GM18868 (cell line): ENCODE results near the gene BUB1B.

Source experiments
- ATAC-seq: cut with Tn5 transposase; IDR thresholded peaks from one replicate; pipeline ENCODE4 v1.9.1; 2021; ENCODE audit warnings: mild to moderate bottlenecking, moderate library complexity; ENCODE audit not compliant: unreplicated experiment

Gene BUB1B

DNA sequence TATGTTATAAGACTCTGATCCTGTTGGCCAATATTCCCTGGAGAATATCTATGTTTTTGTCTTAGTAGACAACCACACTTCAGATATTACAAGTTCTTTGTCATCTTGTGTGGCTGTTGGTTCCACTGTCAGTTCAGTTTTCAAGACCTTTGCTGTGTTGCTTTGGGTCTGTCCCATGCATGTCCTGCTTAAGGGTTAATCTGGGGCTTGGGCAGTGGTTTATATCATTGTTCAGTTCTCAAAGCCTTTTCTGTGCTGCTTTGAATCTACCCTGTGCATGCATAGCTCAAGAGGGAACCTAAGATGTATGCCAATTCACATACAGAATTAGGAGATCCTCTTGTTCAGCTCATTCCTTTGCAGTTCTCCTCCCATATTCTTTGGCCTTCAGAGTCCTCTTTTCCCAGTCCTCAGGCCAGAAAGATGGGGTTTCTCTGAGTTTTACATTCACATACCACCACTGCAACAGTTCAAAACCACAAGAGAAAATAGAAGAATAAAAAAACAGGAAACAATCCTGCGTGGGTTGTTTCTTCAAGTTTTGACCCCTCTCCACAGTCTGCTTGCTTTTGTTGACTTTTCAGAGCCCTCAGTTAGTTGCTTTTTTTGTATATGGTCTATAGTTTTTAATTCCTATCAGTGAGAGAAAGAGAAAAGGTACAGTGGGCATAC is 21.6 kb downstream of the BUB1B start:
- no peak for ATAC-seq

GRCh38 chr15:40183636-40184463 is 23.0 kb downstream of the BUB1B start:
- peak; percentile 46 for ATAC-seq

GRCh38 chr15:40190591-40190990 is 29.7 kb downstream of the BUB1B start:
- no peak for ATAC-seq

GRCh38 chr15:40192942-40193341 is 32.1 kb downstream of the BUB1B start:
- no peak for ATAC-seq

DNA sequence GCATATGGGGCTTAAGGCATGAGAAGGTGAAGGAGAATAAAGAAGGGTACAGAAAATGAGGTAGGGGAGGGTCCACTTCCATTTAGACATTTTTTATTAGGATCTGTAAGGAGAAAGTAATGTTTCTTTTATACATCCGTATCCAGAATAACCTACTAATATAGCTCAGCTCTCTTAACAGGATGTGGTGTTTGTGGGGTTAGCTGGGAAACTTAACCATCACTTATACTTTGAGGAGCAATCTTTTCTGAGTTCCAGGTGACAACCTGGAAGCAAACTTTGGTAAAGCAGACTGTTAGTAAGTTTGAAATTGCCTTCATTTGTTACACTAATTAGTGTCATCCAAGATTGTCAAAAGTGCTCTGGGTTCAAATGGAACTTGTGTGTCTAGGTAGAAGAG is 36.6 kb downstream of the BUB1B start:
- no peak for ATAC-seq

- no peak for ATAC-seq
These were observed 37.7 kb downstream of the BUB1B start for GRCh38 chr15:40198355-40199085.

GRCh38 chr15:40204100-40204499 is 43.2 kb downstream of the BUB1B start:
- ATAC-seq = no peak

GRCh38 chr15:40217166-40217824 is 56.4 kb downstream of the BUB1B start:
- ATAC-seq = peak; percentile 63

GRCh38 chr15:40219801-40220200 is 58.9 kb downstream of the BUB1B start:
- ATAC-seq = no peak

GRCh38 chr15:40222131-40222530 is 61.3 kb downstream of the BUB1B start:
- no peak for ATAC-seq

- peak; percentile 42 for ATAC-seq
These were observed 65.9 kb downstream of the BUB1B start for GRCh38 chr15:40226736-40227135.

GRCh38 chr15:40229316-40229715 is 68.4 kb downstream of the BUB1B start:
- no peak for ATAC-seq

- no peak for ATAC-seq
These were observed 69.1 kb downstream of the BUB1B start for GRCh38 chr15:40229956-40230355.

DNA sequence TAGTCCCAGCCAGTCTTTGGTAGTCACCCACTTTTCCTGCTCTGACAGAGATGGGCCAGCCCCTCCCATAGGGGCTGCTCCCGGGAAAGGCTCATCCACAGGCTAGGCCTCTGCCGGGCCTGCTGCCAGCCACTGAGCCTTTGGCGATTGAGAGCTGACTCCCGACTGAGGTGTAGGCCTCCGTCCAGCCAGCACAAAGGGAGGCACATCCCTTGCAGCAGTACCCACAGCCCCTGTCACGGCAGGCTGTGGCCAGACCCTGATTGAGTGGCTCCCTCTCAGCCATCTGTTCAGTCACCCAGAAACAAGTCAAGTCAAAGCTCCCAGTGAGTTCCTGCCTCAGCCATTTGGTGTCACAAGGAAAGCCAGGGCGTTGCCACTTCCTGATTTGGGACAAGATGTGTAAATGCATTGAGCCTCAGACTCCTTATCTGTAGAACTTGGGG is 71.8 kb downstream of the BUB1B start:
- no peak for ATAC-seq

DNA sequence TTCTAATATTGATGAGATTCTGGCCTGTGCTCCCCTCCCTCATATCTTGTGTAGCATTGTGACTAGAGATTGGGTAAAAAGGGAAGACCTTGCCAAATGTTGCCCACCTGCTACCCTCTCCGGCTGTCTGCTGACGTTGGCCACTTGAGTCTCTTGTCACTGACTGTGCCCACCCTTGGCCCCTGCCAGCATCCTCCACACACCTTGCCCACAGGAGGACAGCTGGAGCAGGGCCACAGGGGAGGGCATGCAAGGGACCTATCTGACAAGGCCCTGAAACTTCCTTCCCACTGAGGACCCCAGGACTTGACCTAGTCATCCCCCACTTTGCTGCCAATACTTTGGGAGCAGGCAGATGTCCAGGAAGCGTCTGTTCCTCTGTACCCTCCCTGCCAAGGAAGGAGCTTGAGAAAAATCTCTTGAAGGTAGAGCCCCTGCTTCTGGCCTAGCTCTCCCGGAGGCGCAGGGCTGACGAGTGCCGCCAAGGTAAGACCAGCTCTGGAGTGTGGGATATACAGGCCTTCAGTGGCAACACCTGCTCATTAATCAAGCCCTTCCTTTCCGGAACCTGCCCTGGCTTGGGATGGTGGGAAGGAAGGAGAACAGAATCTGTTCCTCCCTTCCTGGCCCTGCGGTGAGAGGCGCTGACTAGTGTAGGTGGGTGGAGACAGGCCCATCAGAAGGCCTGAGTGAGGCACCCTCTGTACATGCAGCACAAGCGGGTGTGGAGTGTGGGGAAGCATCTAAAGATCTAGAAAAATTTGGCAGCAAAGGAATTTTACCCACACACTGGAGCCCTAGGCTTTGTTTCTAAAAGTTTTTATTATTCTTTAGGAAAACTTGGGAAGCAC is 73.1 kb downstream of the BUB1B start:
- no peak for ATAC-seq

- no peak for ATAC-seq
These were observed 73.9 kb downstream of the BUB1B start for GRCh38 chr15:40234783-40235182.

- no peak for ATAC-seq
These were observed 74.5 kb downstream of the BUB1B start for GRCh38 chr15:40235201-40235885.

DNA sequence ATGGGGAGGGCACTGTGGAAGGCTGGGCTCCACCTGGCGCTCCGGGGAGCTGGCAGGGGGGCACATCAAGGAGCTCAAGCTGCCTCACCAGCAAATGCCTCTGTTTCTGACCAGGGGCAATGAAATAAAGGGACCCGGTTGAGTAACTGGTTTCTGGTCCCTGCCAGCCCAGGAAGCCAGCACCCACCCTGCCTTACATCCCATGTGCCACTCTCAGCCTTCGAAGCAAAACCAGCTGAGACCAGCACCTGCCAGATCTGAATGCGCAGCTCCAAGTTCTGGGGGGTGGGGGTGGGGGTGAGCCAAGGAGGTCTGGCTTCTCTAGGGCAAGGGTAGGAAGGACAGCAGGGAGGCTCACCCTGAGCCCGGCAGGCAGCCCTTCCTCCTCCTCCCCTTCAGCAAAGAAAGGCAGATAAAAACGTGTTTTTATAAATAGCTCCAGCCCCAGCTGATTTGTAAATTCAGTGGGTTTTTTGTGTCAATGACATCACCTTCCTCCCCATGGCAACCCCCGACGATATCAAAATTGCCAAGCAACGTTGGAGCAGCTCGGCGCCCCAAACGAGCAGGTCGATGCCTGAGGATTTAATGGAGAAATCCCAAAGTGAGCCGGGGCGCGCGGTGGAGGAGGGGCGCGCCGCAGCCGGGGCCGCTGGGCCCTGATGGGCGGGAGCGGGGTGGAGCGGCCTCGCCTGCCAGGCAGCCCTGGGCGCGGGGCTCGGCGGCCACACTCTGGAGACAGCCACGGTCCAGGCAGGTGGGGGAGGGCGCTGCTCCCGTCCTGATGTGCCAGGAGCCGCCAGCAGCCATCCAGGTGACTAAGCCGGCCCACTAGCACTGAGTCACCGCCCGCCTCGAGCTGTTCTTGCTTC is 77.9 kb downstream of the BUB1B start, which contains the start of gene PAK6:
TSS of gene PAK6 (plus strand) at position 532 of the 872 bp plus-strand sequence. CDS start 25,723 bp downstream, outside the sequence.
- ATAC-seq = no peak

- ATAC-seq = no peak
These were observed 78.5 kb downstream of the BUB1B start for GRCh38 chr15:40239404-40239692.
